GM21381 (cell line): Measurements from ENCODE around the gene ALDH1A1.

ENCODE experiments used
- ATAC-seq: cut with Tn5 transposase; IDR thresholded peaks from one replicate; pipeline ENCODE4 v1.9.1; 2021; ENCODE audit warnings: mild to moderate bottlenecking, moderate library complexity; ENCODE audit not compliant: unreplicated experiment

The ALDH1A1 gene

GRCh38 chr9:72921888-72922654 lies 30.8 kb downstream of the ALDH1A1 start:
- no peak for ATAC-seq

GRCh38 chr9:72919246-72919945 lies 33.5 kb downstream of the ALDH1A1 start:
- ATAC-seq, result no peak

DNA sequence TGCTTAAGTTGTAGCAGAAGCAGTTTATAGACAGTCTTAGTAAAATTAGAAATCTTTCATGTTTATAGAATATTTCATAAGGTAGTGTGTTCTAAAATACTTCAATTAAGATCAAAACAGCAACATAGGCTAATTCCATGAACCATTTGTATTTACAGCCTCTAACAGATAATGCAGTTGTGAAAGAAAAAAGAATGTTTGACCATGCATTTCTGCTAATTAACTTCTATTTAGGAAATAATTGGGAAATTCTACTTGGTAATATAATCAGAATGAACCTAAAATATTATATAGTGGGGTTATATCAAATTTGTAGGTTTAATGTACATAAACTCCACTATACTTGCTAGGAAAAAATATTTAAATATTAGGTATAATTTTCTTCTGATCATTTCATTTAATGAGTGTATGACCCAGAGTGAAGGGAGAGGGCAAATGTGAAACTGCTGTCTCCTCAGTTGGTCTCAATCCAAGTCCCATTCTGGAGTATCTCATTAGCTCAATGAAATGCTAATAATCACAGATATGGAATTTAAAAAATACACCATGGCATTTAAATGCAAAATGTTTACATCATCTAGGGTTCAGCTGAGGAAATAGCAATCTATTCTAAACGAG lies 34.9 kb downstream of the ALDH1A1 start:
- no peak for ATAC-seq

- ATAC-seq, result no peak
Observed at GRCh38 chr9:72915659-72916058, 37.2 kb downstream of the ALDH1A1 start.

DNA sequence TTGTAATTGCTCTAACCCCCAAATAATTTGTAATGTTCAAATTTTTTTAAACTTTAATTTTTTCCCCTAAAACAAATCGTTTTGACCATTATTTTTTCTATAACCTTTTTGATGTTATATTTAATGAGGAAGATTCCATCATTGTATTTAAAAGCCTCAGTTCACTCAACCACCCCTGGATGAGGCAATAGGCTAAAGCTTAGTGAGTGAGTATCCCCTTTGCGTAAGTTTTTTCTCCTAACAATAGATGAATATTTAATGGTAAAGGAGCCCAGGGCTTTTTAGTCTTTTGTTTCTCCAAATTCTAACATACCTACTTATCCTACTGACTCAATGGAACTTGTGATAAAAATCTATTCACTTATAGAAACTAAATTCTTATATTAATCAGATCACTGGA lies 38.1 kb downstream of the ALDH1A1 start:
- no peak for ATAC-seq

DNA sequence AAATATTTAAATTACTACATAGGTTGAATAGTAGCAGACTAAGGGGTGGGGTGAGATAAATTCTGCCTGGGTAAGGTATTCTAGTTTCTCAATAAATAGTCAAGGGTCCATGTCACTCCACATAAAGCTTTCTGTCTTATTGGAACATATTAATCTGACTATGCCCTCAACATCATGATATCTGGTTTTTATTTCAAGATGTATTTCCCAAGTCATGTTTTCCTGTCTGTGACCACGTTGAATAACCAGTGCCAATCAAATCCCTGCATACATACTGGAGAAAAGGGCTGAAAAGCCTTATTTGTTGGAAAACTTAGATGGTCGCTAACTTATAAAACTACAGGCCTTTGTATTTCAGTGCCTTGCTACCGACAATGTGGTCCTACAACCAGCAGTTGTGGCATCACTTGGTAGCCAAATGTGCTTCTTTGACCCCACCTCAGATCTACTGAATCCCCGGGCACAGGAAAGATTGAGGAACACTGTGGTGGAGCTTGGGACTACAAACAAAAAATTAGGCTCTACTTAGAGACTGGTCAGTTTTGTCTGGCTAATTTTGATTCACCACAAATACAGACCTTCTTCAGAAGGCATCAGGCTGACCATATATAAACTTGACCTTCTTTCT lies 39.4 kb downstream of the ALDH1A1 start:
- no peak for ATAC-seq

DNA sequence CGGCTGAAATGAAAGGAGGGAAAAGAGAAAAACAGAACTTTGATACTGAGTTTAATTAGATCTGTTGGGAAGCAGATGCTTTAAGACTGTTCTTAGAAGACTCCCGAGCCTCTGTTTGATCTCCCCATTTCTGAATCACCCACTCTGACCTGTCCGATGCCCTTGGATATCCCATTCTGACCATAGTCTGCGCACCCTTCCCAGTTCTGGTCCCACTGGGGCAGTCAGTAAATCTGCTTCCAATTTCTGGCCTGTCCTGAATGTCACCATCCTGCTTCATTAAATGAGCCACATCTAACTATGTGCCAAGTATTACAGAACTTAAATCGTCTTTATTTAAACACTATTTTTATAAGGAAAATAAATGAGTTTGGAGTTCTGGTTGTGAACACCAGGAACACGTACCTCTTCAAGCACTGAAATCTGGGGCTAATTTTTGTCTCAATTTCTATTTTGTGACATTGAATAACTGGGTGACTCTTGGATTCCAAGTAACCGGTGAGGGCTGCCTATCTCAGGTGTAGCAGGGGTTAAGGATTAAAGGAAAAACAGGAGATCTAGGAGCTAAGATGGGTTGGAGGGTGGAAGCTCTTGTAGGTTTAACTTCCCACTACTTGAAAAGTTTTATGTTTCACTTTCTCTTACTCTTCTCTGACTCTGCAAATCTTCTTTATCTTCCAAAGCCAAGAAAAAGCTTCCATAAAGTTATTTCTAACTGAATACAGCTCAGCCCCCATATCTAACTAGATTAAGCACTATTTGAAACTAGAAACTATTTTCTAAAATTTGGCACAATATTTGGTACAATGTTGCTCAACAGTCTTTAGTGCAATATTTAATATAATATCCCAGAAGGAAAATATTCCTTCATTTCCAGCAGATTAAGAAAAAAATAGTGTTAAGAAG lies 40.1 kb downstream of the ALDH1A1 start:
- no peak for ATAC-seq

DNA sequence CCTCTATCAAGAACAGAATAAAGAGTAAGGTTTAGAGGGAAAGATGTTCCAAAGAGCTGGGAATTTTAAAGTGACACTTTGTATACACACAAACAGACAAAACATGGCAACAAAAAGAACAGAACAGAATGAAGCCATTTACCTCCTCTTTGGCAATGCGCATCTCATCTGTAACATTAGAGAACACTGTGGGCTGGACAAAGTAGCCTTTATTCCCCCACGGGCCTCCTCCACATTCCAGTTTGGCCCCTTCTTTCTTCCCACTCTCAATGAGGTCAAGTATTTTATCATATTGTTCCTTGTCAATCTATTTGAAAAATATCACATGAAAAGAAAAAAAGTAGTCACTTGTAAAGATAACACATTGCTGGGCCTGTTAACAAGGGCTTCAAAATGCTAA lies 41.0 kb downstream of the ALDH1A1 start:
- ATAC-seq, result no peak

DNA sequence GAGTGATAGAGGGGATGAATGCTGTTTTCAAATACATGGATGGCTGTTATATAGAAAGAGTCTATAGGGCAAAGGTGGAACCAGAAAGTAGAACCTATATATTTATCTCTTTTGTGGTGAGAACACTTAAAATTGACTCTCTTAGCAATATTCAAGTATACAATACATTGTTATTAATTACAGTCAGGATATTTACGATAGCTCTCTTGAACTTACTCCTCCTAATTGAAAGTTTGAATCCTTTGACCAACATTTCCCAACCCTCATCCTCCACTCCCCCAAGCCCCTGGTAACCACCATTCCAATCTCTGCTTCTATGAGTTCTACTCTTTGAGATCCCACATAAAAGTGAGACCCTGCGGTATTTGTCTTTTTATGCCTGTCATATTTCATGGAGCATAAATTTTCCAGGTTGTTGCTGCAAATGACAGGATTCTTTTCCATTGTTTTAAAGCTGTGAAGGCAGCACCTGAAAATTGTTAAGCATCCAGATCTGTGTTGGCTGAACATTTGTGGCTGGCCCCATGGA lies 41.5 kb downstream of the ALDH1A1 start:
- no peak for ATAC-seq

- ATAC-seq, result no peak
Observed at GRCh38 chr9:72909428-72909827, 43.4 kb downstream of the ALDH1A1 start.

- no peak for ATAC-seq
Observed at GRCh38 chr9:72907421-72907820, 45.4 kb downstream of the ALDH1A1 start.

- no peak for ATAC-seq
Observed at GRCh38 chr9:72906810-72907209, 46.0 kb downstream of the ALDH1A1 start.

DNA sequence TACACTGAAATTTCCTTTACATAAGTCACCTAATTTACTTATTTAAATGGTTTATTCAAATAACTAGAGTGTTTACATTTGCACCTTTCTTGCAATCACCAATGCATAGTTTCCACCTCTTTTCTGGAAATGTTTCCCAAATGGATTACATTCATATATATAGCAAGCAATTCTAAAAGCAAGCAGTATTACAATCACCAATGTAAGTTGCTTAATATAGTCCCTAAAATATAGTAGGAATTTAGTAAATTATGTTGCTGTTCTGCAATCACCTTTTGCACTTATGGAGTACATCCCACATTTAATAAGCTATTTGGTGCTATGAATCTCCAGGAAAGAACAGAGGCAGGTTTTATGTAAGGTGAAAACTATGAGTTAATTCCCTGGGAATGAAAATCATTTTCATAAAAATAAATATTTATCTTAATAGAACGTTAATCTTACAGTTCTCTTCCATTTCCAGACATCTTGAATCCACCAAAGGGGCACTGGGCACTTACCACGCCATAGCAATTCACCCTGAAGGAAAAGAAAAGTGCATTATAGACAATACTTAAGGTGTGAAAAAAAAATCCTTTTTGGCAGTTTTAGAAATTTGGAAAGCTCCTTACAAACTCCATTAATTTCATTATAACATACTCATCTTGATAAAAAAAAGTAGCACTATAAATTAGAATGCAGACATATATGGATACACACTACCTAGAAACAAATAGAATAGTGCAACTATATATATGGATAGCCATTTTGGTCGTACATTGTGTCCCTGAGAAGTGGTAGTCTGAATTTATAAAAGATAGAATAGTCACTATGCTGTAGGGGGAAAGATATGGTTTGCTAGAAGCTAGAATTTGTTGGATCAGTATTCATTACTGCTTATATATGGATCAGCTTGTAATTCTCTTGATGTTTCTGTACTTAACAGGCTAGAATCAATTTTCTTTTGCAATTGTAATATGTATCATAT lies 47.1 kb downstream of the ALDH1A1 start:
- ATAC-seq, result no peak

DNA sequence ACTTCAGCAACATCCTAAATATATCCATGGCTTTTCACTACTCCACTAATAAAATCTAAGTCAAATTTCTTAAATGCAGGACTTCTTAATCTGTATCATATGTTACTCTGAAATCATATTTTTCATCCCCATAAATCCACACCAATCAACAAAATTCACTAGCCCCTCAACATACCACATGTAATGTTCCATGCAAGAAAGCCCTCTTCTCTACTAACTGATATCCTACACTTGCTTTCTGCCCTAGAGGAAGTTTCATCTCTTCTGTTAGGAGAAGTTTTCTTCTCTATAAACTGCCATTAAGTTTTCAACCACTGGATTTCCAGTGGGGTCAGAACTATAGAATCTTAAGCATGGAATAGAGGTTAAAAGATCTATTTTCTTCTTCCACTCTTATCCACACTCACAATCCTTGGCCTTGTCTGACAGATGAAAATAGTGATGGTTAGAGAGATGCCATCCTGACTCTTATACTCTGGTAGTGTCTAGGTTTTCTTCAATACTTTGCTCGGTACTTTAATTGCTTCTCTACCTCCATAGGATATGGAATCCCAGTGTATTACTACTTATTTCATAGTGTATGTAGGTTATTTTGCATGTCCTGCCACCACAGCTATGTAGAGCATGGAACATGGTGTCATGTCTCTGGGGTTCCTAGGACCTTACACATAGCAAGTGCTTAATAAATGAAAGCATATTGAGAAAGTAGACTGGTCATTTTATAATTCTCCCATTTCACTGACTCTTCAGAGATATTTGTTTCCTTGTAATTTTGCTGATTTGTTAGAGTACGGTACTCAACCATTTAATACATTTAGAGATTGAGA lies 48.4 kb downstream of the ALDH1A1 start:
- no peak for ATAC-seq

- ATAC-seq, result no peak
Observed at GRCh38 chr9:72903103-72903502, 49.8 kb downstream of the ALDH1A1 start.

GRCh38 chr9:72902268-72902667 lies 50.6 kb downstream of the ALDH1A1 start:
- ATAC-seq, result no peak

GRCh38 chr9:72899734-72900477 lies 52.9 kb downstream of the ALDH1A1 start:
- ATAC-seq, result no peak
